IMR-90 (cell line): ENCODE measurements around the gene GRID1. TPM values are rescaled to one million over a fixed set of nuclear protein-coding genes. Genes with fewer than 3 reads are reported as not detected.

ENCODE experiments used
- ATAC-seq: fragments of 200-7000 bp; cut with Tn5 transposase; 2 replicates; pipeline ENCODE4 v1.9.1; 2020; ENCODE audit warnings: low read depth, mild to moderate bottlenecking, moderate library complexity
- BruUV-seq: library from RNA; stranded (reverse); fragments of 400-500 nt; replicated peaks from 2 replicates; lab custom pipeline; 2021; lab: Mats Ljungman, UMichigan
- CTCF ChIA-PET: fragments of 300-600 bp; formaldehyde crosslinking; extraction: SDS; loops from one replicate; lab custom pipeline; 2021; ENCODE audit warnings: antibody characterized with exemption; lab: Yijun Ruan, JAX
- POLR2A ChIA-PET: fragments of 300-600 bp; sonication (Branson Sonifier 250); formaldehyde crosslinking; loops from one replicate; lab custom pipeline; 2022; ENCODE audit warnings: antibody characterized with exemption; ENCODE audit not compliant: unreplicated experiment; lab: Charles Lee
- DNase-seq: peaks from one replicate; pipeline ENCODE4 v3.0.0; 2013
- H2AFZ ChIP-seq: replicated peaks from 2 replicates; pipeline ENCODE3; 2013; ENCODE audit warnings: low read length, mild to moderate bottlenecking; ENCODE audit not compliant: poor library complexity
- H2AK5ac ChIP-seq: 2 replicates; pipeline ENCODE4 v1.6.1; 2013; ENCODE audit warnings: low read depth, low read length, inconsistent platforms
- H2AK9ac ChIP-seq: replicated peaks from 2 replicates; pipeline ENCODE3; 2013; ENCODE audit warnings: mild to moderate bottlenecking, low read depth, low read length, moderate library complexity; ENCODE audit not compliant: poor library complexity
- H2BK120ac ChIP-seq: 2 replicates; pipeline ENCODE4 v1.6.1; 2013; ENCODE audit warnings: low read depth, low read length, inconsistent platforms
- H2BK15ac ChIP-seq: 3 replicates; pipeline ENCODE4 v1.6.1; 2013; ENCODE audit warnings: low read depth, low read length, inconsistent platforms
- H2BK20ac ChIP-seq: 2 replicates; pipeline ENCODE4 v1.6.1; 2013; ENCODE audit warnings: low read depth, mild to moderate bottlenecking, inconsistent platforms, low read length, moderate library complexity
- H2BK5ac ChIP-seq: 2 replicates; pipeline ENCODE4 v1.6.1; 2013; ENCODE audit warnings: mild to moderate bottlenecking, low read depth, low read length, inconsistent platforms; ENCODE audit not compliant: poor library complexity, severe bottlenecking
- H3K14ac ChIP-seq: replicated peaks from 2 replicates; pipeline ENCODE4 v1.6.1; 2013; ENCODE audit warnings: low read depth, low read length, inconsistent platforms
- H3K18ac ChIP-seq: 2 replicates; pipeline ENCODE4 v1.6.1; 2013; ENCODE audit warnings: low read depth, low read length, control low read depth
- H3K23ac ChIP-seq: 2 replicates; pipeline ENCODE4 v1.6.1; 2013; ENCODE audit warnings: low read depth, low read length, inconsistent platforms
- H3K27ac ChIP-seq: 2 replicates; pipeline ENCODE4 v1.5.1; 2013; ENCODE audit warnings: mild to moderate bottlenecking, control low read depth, low read length; ENCODE audit not compliant: insufficient read depth
- H3K27me3 ChIP-seq: 2 replicates; pipeline ENCODE4 v1.6.1; 2013; ENCODE audit warnings: low read length; ENCODE audit not compliant: control insufficient read depth, insufficient read depth
- H3K36me3 ChIP-seq: 2 replicates; pipeline ENCODE4 v1.6.1; 2013; ENCODE audit warnings: low read length, mixed read lengths; ENCODE audit not compliant: control insufficient read depth, insufficient read depth
- H3K4ac ChIP-seq: 2 replicates; pipeline ENCODE4 v1.6.1; 2013; ENCODE audit warnings: low read depth, low read length, inconsistent platforms
- H3K4me1 ChIP-seq: 2 replicates; pipeline ENCODE4 v1.6.1; 2013; ENCODE audit warnings: low read length, mixed read lengths; ENCODE audit not compliant: control insufficient read depth, insufficient read depth
- H3K4me2 ChIP-seq: 2 replicates; pipeline ENCODE4 v1.6.1; 2013; ENCODE audit warnings: low read depth, mild to moderate bottlenecking, control low read depth, low read length, moderate library complexity
- H3K4me3 ChIP-seq: 2 replicates; pipeline ENCODE4 v1.5.1; 2013; ENCODE audit warnings: low read depth, mild to moderate bottlenecking, control low read depth, low read length, moderate library complexity; ENCODE audit not compliant: insufficient read depth
- H3K56ac ChIP-seq: 2 replicates; pipeline ENCODE4 v1.6.1; 2013; ENCODE audit warnings: low read length, inconsistent platforms; ENCODE audit not compliant: insufficient read depth; ENCODE audit errors: extremely low read depth
- H3K79me1 ChIP-seq, 2 experiments: 2 replicates each; pipeline ENCODE4 v1.6.1; 2013; ENCODE audit warnings: low read length in 2 of 2, inconsistent platforms in 1 of 2, low read depth in 1 of 2
- H3K9ac ChIP-seq: 2 replicates; pipeline ENCODE4 v1.6.1; 2013; ENCODE audit warnings: low read depth, low read length, control low read depth
- H3K9me1 ChIP-seq: 2 replicates; pipeline ENCODE4 v1.6.1; 2013; ENCODE audit warnings: low read length, inconsistent platforms; ENCODE audit not compliant: insufficient read depth
- H3K9me3 ChIP-seq: 2 replicates; pipeline ENCODE4 v1.6.1; 2013; ENCODE audit warnings: low read length; ENCODE audit not compliant: control insufficient read depth, insufficient read depth
- H4K20me1 ChIP-seq: 2 replicates; pipeline ENCODE4 v1.6.1; 2013; ENCODE audit warnings: low read length, inconsistent platforms; ENCODE audit not compliant: insufficient read depth
- H4K5ac ChIP-seq: 2 replicates; pipeline ENCODE4 v1.6.1; 2013; ENCODE audit warnings: mild to moderate bottlenecking, low read depth, low read length, control low read depth
- H4K8ac ChIP-seq, 2 experiments: 2 replicates each; pipeline ENCODE4 v1.6.1; 2013; ENCODE audit warnings: low read depth in 2 of 2, low read length in 2 of 2, control low read depth in 1 of 2, inconsistent platforms in 1 of 2
- H4K91ac ChIP-seq: 2 replicates; pipeline ENCODE4 v1.6.1; 2013; ENCODE audit warnings: low read depth, low read length, inconsistent platforms; ENCODE audit not compliant: insufficient read depth
- BHLHE40 ChIP-seq: fragments of 150-350 bp; IDR thresholded peaks from 2 replicates; pipeline ENCODE4 v1.6.1; 2016; ENCODE audit warnings: mild to moderate bottlenecking, low read depth, low read length
- CHD1 ChIP-seq: IDR thresholded peaks from 2 replicates; pipeline ENCODE4 v1.6.1; 2012; ENCODE audit warnings: low read depth, low read length, improper control_type of control experiment
- CTCF ChIP-seq: conservative IDR thresholded peaks from 2 replicates; pipeline ENCODE4 v1.5.1; 2012; ENCODE audit warnings: mild to moderate bottlenecking, low read depth, low read length, improper control_type of control experiment
- FOS ChIP-seq: fragments of 150-350 bp; IDR thresholded peaks from 2 replicates; pipeline ENCODE4 v1.6.1; 2016; ENCODE audit warnings: low read depth, low read length
- MAFK ChIP-seq: IDR thresholded peaks from 2 replicates; pipeline ENCODE4 v1.6.1; 2012; ENCODE audit warnings: low read depth, low read length, improper control_type of control experiment
- MAZ ChIP-seq: IDR thresholded peaks from 2 replicates; pipeline ENCODE4 v1.6.1; 2012; ENCODE audit warnings: low read depth, mild to moderate bottlenecking, low read length, improper control_type of control experiment, moderate library complexity, borderline replicate concordance
- MXI1 ChIP-seq: IDR thresholded peaks from 2 replicates; pipeline ENCODE4 v1.6.1; 2012; ENCODE audit warnings: low read depth, mild to moderate bottlenecking, low read length, moderate library complexity, borderline replicate concordance
- NFE2L2 ChIP-seq: fragments of 150-350 bp; IDR thresholded peaks from 2 replicates; pipeline ENCODE4 v1.6.1; 2016; ENCODE audit warnings: low read depth, mild to moderate bottlenecking, low read length
- POLR2A ChIP-seq: IDR thresholded peaks from 2 replicates; pipeline ENCODE4 v1.6.1; 2012; ENCODE audit warnings: mild to moderate bottlenecking, low read depth, low read length
- RAD21 ChIP-seq: IDR thresholded peaks from 2 replicates; pipeline ENCODE4 v1.6.1; 2012; ENCODE audit warnings: low read length, improper control_type of control experiment
- RCOR1 ChIP-seq: IDR thresholded peaks from 2 replicates; pipeline ENCODE4 v1.6.1; 2012; ENCODE audit warnings: mild to moderate bottlenecking, low read length, improper control_type of control experiment; ENCODE audit not compliant: insufficient replicate concordance
- RFX5 ChIP-seq: IDR thresholded peaks from 2 replicates; pipeline ENCODE4 v1.8.0; 2012; ENCODE audit warnings: low read depth, mild to moderate bottlenecking, low read length, moderate library complexity
- SMC3 ChIP-seq: fragments of 150-350 bp; IDR thresholded peaks from 2 replicates; pipeline ENCODE4 v1.6.1; 2016; ENCODE audit warnings: low read depth, mild to moderate bottlenecking, antibody characterized with exemption, low read length, moderate library complexity
- USF2 ChIP-seq: fragments of 150-350 bp; IDR thresholded peaks from 2 replicates; pipeline ENCODE4 v1.6.1; 2017; ENCODE audit warnings: mild to moderate bottlenecking, antibody characterized with exemption, low read length, low read depth
- WGBS, 2 experiments: methylation state at CpG; one replicate each; pipeline versions ENCODE4 v1.1.5 to v1.1.7; 2013; ENCODE audit warnings: missing lambda C conversion rate in 2 of 2; ENCODE audit not compliant: insufficient read length in 1 of 2; ENCODE audit errors: extremely low coverage in 2 of 2; 5-methylcytosine and 5-hydroxymethylcytosine counted together
- dilution Hi-C: fragments of 300-500 bp; cut with HindIII; formaldehyde crosslinking; loops from one replicate; pipeline ENCODE4 v1.14.3; 2018; ENCODE audit warnings: low sequenced_read_pairs; ENCODE audit not compliant: unreplicated experiment
- in situ Hi-C: fragments of 300-500 bp; cut with MboI; formaldehyde crosslinking; loops from 3 replicates; pipeline ENCODE4 v1.14.3; 2019; ENCODE audit warnings: low sequenced_read_pairs, inconsistent platforms, mixed read lengths
- intact Hi-C: fragments of 100-400 bp; cut with micrococcal nuclease; formaldehyde crosslinking; loops from 2 replicates; pipeline ENCODE4 v1.10.0; 2022
- polyA plus RNA-seq, 3 experiments: library from polyadenylated mRNA; depleted of rRNA; stranded (reverse); fragments of >200 nt; gene quantifications; 2 replicates each; pipeline ENCODE4 v1.2.3, GENCODE V29; 2012; ENCODE audit warnings: low replicate concordance in 1 of 3
- total RNA-seq: library from RNA; depleted of rRNA; stranded (reverse); fragments of >200 nt; gene quantifications from 2 replicates; pipeline ENCODE4 v1.2.3, GENCODE V29; 2012
- TF ChIP-seq, protein P1 (sequence below): fragments of 150-350 bp; IDR thresholded peaks from 2 replicates; pipeline ENCODE4 v1.6.1; 2016; ENCODE audit warnings: low read depth, mild to moderate bottlenecking, low read length, moderate library complexity, borderline replicate concordance

The GRID1 gene
- total and polyA plus RNA-seq, 2 of the 4 experiments (the other 2 are of a cell fraction) = not detected

GRCh38 chr10:86360657-86361056 lies 5.9 kb downstream of the GRID1 start:
- H4K91ac ChIP-seq = no peak overlapping the region
- no peaks in the 10 kb centered on the region for H3K79me1 ChIP-seq
- H4K5ac ChIP-seq = no peak overlapping the region
- H2BK5ac ChIP-seq = no peak overlapping the region
- no peak overlapping the region for H2BK120ac ChIP-seq
- no peak overlapping the region for H3K23ac ChIP-seq
- peaks cover 2% of the 10 kb centered on the region; the same call in 1 of the 2 replicates for H3K9me3 ChIP-seq
- H3K4me1 ChIP-seq = no peaks in the 10 kb centered on the region; the same call in 1 of the 2 replicates
- H3K14ac ChIP-seq = no peak overlapping the region
- intact Hi-C loops (no loop called here), in situ Hi-C loops (no loop called here), dilution Hi-C loops (no loop called here)
- H3K56ac ChIP-seq = no peak overlapping the region
- H3K4me3 ChIP-seq = no peak overlapping the region
- no peaks in the 10 kb centered on the region for H3K36me3 ChIP-seq
- H3K27ac ChIP-seq = no peak overlapping the region
- DNase-seq = no peak
- H3K4me2 ChIP-seq = no peak overlapping the region
- peaks cover 61% of the 10 kb centered on the region for H3K27me3 ChIP-seq
- CTCF ChIA-PET = no interaction called here
- H3K9me1 ChIP-seq = no peaks in the 10 kb centered on the region
- no peak overlapping the region for H3K9ac ChIP-seq
- no peak overlapping the region for H3K4ac ChIP-seq
- H2AFZ ChIP-seq = no peak overlapping the region
- H2AK9ac ChIP-seq = no peak overlapping the region
- POLR2A ChIA-PET = no interaction called here
- no CpG with 5 or more reads among the region's 5 CpGs for WGBS, 2 experiments
- TF ChIP-seq, protein P1, sequence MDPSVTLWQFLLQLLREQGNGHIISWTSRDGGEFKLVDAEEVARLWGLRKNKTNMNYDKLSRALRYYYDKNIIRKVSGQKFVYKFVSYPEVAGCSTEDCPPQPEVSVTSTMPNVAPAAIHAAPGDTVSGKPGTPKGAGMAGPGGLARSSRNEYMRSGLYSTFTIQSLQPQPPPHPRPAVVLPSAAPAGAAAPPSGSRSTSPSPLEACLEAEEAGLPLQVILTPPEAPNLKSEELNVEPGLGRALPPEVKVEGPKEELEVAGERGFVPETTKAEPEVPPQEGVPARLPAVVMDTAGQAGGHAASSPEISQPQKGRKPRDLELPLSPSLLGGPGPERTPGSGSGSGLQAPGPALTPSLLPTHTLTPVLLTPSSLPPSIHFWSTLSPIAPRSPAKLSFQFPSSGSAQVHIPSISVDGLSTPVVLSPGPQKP = no peak
- no peak for TF ChIP-seq BHLHE40
- TF ChIP-seq SMC3 = no peak
- TF ChIP-seq MXI1 = no peak
- no peak for TF ChIP-seq CHD1
- no peak for TF ChIP-seq POLR2A
- TF ChIP-seq CTCF = no peak
- TF ChIP-seq NFE2L2 = no peak
- no peak for TF ChIP-seq MAZ
- no peak for TF ChIP-seq MAFK
- TF ChIP-seq RCOR1 = no peak
- TF ChIP-seq USF2 = no peak
- TF ChIP-seq RAD21 = no peak
- no peak for TF ChIP-seq RFX5
- TF ChIP-seq FOS = no peak
- H3K18ac ChIP-seq = no peak overlapping the region
- no TSS peak for BruUV-seq
- no peak overlapping the region for H2BK20ac ChIP-seq
- no peak overlapping the region for H2AK5ac ChIP-seq
- no peak overlapping the region for H2BK15ac ChIP-seq
- H4K20me1 ChIP-seq = no peaks in the 10 kb centered on the region; the same call in none of the 2 replicates
- ATAC-seq = no peak
- no peak overlapping the region for H4K8ac ChIP-seq
